Thyroid gland (tissue), 4 donors: ENCODE results near the gene RESP18.

ENCODE experiments used
- POLR2A ChIP-seq, 2 donors: fragments of 450-650 bp; IDR thresholded peaks; one replicate each; pipeline ENCODE4 v1.6.1; 2017; ENCODE audit warnings: antibody characterized with exemption in 2 of 2, mild to moderate bottlenecking in 2 of 2, moderate library complexity in 1 of 2
- TF ChIP-seq, protein P1 (sequence below), 6 experiments: fragments of 200-600 bp in 3 of 6; fragments of 450-650 bp in 3 of 6; sonication (generic) in 3 of 6; IDR thresholded peaks; one replicate each; pipeline ENCODE4 v1.5.1; 2016 to 2019; ENCODE audit warnings: antibody characterized with exemption in 6 of 6, mild to moderate bottlenecking in 2 of 6, inconsistent platforms in 1 of 6, moderate library complexity in 1 of 6

DNA sequence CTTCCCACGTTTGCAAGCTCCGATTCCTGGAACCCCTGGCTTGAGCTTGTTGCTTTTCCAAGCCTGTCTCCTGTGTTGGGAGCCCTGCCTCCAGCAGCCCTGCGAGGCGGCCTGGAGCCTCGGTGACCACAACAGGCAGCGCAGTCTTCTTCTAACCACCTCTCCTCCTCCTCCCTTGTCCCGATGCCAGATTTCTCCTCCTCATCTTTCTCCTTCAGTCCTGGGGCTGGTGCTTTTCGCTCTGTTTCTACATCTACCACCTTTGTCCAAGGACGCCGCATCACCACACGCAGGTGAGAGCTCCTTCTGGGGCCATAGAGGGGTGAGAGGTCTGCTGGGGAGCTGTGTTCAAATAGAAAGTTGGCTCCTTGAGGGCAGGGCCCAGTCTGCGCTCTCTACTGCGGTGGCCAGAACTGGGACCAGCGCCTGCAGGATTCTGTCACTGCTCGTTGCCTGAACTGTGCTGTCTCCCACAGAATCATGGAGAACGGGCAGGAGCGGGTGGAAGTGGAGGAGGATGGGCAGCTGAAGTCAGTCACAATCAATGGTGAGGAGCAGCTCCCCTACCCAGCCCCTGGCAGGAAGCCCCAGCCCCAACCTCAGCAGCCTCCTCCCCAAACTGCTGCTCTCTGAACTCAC is 49.5 kb downstream of the RESP18 start:
- TF ChIP-seq, protein P1, sequence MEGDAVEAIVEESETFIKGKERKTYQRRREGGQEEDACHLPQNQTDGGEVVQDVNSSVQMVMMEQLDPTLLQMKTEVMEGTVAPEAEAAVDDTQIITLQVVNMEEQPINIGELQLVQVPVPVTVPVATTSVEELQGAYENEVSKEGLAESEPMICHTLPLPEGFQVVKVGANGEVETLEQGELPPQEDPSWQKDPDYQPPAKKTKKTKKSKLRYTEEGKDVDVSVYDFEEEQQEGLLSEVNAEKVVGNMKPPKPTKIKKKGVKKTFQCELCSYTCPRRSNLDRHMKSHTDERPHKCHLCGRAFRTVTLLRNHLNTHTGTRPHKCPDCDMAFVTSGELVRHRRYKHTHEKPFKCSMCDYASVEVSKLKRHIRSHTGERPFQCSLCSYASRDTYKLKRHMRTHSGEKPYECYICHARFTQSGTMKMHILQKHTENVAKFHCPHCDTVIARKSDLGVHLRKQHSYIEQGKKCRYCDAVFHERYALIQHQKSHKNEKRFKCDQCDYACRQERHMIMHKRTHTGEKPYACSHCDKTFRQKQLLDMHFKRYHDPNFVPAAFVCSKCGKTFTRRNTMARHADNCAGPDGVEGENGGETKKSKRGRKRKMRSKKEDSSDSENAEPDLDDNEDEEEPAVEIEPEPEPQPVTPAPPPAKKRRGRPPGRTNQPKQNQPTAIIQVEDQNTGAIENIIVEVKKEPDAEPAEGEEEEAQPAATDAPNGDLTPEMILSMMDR (IDR thresholded peaks at IDR 0.05), result no peak
- no peak for TF ChIP-seq POLR2A (IDR thresholded peaks at IDR 0.05)
